Measurements from ENCODE around the gene XRCC5.

The XRCC5 gene

GRCh38 chr2:216104691-216105090 is 4.5 kb upstream of the XRCC5 start:
- TF ChIP-seq CTCF (IDR thresholded peaks at IDR 0.05; ENCODE audit: insufficient read depth, low read length, poor library complexity, severe bottlenecking) (no peak), EZH2phosphoT487 (conservative IDR thresholded peaks at IDR 0.05; ENCODE audit: low read length) (no peak)
- Histone ChIP-seq H3K9me3 (ENCODE audit: insufficient read depth, low read length) (no peaks in the 10 kb centered on the region), H3K9me2 (replicated peaks; ENCODE audit: insufficient read depth, low read length) (no peaks in the 10 kb centered on the region), H3K36me3 (ENCODE audit: low read length) (no peaks in the 10 kb centered on the region), H2AFZ (ENCODE audit: low read depth, low read length, severe bottlenecking) (no peak overlapping the region), H3K4me3 (ENCODE audit: insufficient read depth, low read length, poor library complexity, severe bottlenecking) (no peak overlapping the region), H4K20me1 (ENCODE audit: low read depth, low read length) (no peaks in the 10 kb centered on the region), H3K27ac (ENCODE audit: low read depth, low read length) (no peak overlapping the region), H3K4me2 (ENCODE audit: low read depth, low read length, poor library complexity, severe bottlenecking) (no peak overlapping the region), H3K27me3 (ENCODE audit: low read length) (no peaks in the 10 kb centered on the region), H3F3A (ENCODE audit: insufficient read depth) (peaks cover 9% of the 10 kb centered on the region), H3K79me2 (ENCODE audit: insufficient read depth, low read length) (peaks cover 5% of the 10 kb centered on the region), H3K9ac (ENCODE audit: low read length) (no peak overlapping the region)

- no peaks in the 10 kb centered on the region for H3K27me3 ChIP-seq (ENCODE audit: low read length)
- H3K9ac ChIP-seq (ENCODE audit: low read length): no peak overlapping the region
- peaks cover 32% of the 10 kb centered on the region for H3K79me2 ChIP-seq (ENCODE audit: insufficient read depth, low read length)
- peaks cover 21% of the 10 kb centered on the region for H4K20me1 ChIP-seq (ENCODE audit: low read depth, low read length)
- H3K9me2 ChIP-seq (replicated peaks; ENCODE audit: insufficient read depth, low read length): no peaks in the 10 kb centered on the region
- no peaks in the 10 kb centered on the region for H3K9me3 ChIP-seq (ENCODE audit: insufficient read depth, low read length)
- no peak for TF ChIP-seq CTCF (IDR thresholded peaks at IDR 0.05; ENCODE audit: insufficient read depth, low read length, poor library complexity, severe bottlenecking)
- TF ChIP-seq EZH2phosphoT487 (conservative IDR thresholded peaks at IDR 0.05; ENCODE audit: low read length): no peak
- peak overlapping the region; percentile 59 for H2AFZ ChIP-seq (ENCODE audit: low read depth, low read length, severe bottlenecking)
- no peak overlapping the region for H3K4me2 ChIP-seq (ENCODE audit: low read depth, low read length, poor library complexity, severe bottlenecking)
- H3K27ac ChIP-seq (ENCODE audit: low read depth, low read length): no peak overlapping the region
- H3F3A ChIP-seq (ENCODE audit: insufficient read depth): peaks cover 27% of the 10 kb centered on the region
- H3K4me3 ChIP-seq (ENCODE audit: insufficient read depth, low read length, poor library complexity, severe bottlenecking): no peak overlapping the region
- peaks cover 18% of the 10 kb centered on the region for H3K36me3 ChIP-seq (ENCODE audit: low read length)
Measured at GRCh38 chr2:216107320-216107719, 1.8 kb upstream of the XRCC5 start.

GRCh38 chr2:216107760-216108159 is 1.4 kb upstream of the XRCC5 start:
- H3K9ac ChIP-seq (ENCODE audit: low read length): no peak overlapping the region

More at GRCh38 chr2:216107760-216108159, 1.4 kb upstream of the XRCC5 start:
- Histone ChIP-seq H3K4me2 (ENCODE audit: low read depth, low read length, poor library complexity, severe bottlenecking) (no peak overlapping the region), H4K20me1 (ENCODE audit: low read depth, low read length) (peaks cover 21% of the 10 kb centered on the region), H3K27ac (ENCODE audit: low read depth, low read length) (no peak overlapping the region), H3K9me2 (replicated peaks; ENCODE audit: insufficient read depth, low read length) (no peaks in the 10 kb centered on the region), H3F3A (ENCODE audit: insufficient read depth) (peaks cover 32% of the 10 kb centered on the region), H3K9me3 (ENCODE audit: insufficient read depth, low read length) (no peaks in the 10 kb centered on the region), H3K36me3 (ENCODE audit: low read length) (peaks cover 22% of the 10 kb centered on the region), H3K27me3 (ENCODE audit: low read length) (no peaks in the 10 kb centered on the region), H3K79me2 (ENCODE audit: insufficient read depth, low read length) (peaks cover 36% of the 10 kb centered on the region), H3K4me3 (ENCODE audit: insufficient read depth, low read length, poor library complexity, severe bottlenecking) (no peak overlapping the region), H2AFZ (ENCODE audit: low read depth, low read length, severe bottlenecking) (peak overlapping the region; percentile 59)
- TF ChIP-seq CTCF (IDR thresholded peaks at IDR 0.05; ENCODE audit: insufficient read depth, low read length, poor library complexity, severe bottlenecking): no peak
- no peak for TF ChIP-seq EZH2phosphoT487 (conservative IDR thresholded peaks at IDR 0.05; ENCODE audit: low read length)

Measured in SU-DHL-6 (cell line).